ENCODE results near the gene NT5DC3. TPM values are rescaled to one million over a fixed set of nuclear protein-coding genes. Genes with fewer than 3 reads are reported as not detected.

NT5DC3 gene
- total and polyA plus RNA-seq, 2 donors (not counting 3 experiments of a cell fraction or from before 2014, with no cell fraction given) = 1.5 to 6.7 TPM

DNA sequence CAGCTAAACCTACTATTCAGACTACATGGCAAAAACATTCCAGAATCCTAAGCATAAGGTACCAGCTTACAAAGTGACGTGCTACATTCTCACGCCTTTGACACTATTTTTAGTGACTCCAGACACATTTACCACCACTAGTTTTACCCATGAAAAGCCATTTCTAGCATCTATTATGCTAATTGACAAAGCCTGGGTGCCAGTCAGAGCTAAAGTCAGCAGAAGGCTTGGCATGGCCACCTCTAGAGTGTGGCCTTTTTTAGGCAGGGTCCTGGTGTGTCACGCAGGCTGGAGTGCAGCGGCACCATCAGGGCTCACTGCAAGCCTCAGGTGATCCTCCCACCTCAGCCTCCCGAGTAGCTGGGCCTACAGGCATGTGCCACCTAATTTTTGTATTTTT lies 75.7 kb downstream of the NT5DC3 start:
- Histone ChIP-seq H3K4me1 (ENCODE audit: control insufficient read depth, extremely low read depth, insufficient read depth, low read length) (no peaks in the 10 kb centered on the region), H3K4me2 (ENCODE audit: insufficient read depth, low read length) (no peak overlapping the region), H3K36me3 (ENCODE audit: control insufficient read depth in 2 of 2, extremely low read depth in 1 of 2, insufficient read depth in 2 of 2, low read length in 2 of 2) (no peaks in the 10 kb centered on the region), H3K79me2 (ENCODE audit: control insufficient read depth, insufficient read depth, low read length) (no peaks in the 10 kb centered on the region), H3K27ac (ENCODE audit: insufficient read depth, low read depth, low read length) (no peak overlapping the region), H3K9me3 (replicated peaks; ENCODE audit: control insufficient read depth, insufficient read depth, low read length) (no peaks in the 10 kb centered on the region), H3K9me1 (replicated peaks; ENCODE audit: control insufficient read depth, extremely low read depth, insufficient read depth, low read length) (no peaks in the 10 kb centered on the region), H2AFZ (ENCODE audit: low read depth, low read length) (no peak overlapping the region), H4K20me1 (replicated peaks; ENCODE audit: control insufficient read depth, extremely low read depth, insufficient read depth, low read length) (no peaks in the 10 kb centered on the region), H3K9ac (replicated peaks; ENCODE audit: extremely low read depth, insufficient read depth, low read length) (no peak overlapping the region), H3K27me3 (ENCODE audit: control insufficient read depth in 2 of 2, insufficient read depth in 2 of 2, low read length in 2 of 2) (no peaks in the 10 kb centered on the region), H3K4me3 (replicated peaks in 1 of 3; ENCODE audit: insufficient read depth in 1 of 3, low read depth in 1 of 3, low read length in 3 of 3) (no peak overlapping the region)
- CTCF ChIA-PET = no interaction called here
- TF ChIP-seq EZH2 (IDR thresholded peaks at IDR 0.05; ENCODE audit: borderline replicate concordance, low read depth, low read length, severe bottlenecking) = no peak
- TF ChIP-seq GATA2 (IDR thresholded peaks at IDR 0.05; ENCODE audit: insufficient read depth, insufficient read length, low read depth, low read length) = no peak
- TF ChIP-seq, protein P1, sequence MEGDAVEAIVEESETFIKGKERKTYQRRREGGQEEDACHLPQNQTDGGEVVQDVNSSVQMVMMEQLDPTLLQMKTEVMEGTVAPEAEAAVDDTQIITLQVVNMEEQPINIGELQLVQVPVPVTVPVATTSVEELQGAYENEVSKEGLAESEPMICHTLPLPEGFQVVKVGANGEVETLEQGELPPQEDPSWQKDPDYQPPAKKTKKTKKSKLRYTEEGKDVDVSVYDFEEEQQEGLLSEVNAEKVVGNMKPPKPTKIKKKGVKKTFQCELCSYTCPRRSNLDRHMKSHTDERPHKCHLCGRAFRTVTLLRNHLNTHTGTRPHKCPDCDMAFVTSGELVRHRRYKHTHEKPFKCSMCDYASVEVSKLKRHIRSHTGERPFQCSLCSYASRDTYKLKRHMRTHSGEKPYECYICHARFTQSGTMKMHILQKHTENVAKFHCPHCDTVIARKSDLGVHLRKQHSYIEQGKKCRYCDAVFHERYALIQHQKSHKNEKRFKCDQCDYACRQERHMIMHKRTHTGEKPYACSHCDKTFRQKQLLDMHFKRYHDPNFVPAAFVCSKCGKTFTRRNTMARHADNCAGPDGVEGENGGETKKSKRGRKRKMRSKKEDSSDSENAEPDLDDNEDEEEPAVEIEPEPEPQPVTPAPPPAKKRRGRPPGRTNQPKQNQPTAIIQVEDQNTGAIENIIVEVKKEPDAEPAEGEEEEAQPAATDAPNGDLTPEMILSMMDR (IDR thresholded peaks at IDR 0.05; ENCODE audit: extremely low read depth in 1 of 2, insufficient read depth in 1 of 2, low read depth in 1 of 2, low read length in 2 of 2) = no peak
- no peak for TF ChIP-seq JUN (IDR thresholded peaks at IDR 0.05; ENCODE audit: borderline replicate concordance, insufficient read depth, insufficient read length, low read depth)
- no peak for TF ChIP-seq FOS (IDR thresholded peaks at IDR 0.05; ENCODE audit: borderline replicate concordance, insufficient read depth, low read length)
- TF ChIP-seq, protein P2, sequence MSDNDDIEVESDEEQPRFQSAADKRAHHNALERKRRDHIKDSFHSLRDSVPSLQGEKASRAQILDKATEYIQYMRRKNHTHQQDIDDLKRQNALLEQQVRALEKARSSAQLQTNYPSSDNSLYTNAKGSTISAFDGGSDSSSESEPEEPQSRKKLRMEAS (IDR thresholded peaks at IDR 0.05; ENCODE audit: insufficient read depth, insufficient read length) = no peak
- no peak for TF ChIP-seq POLR2A (IDR thresholded peaks at IDR 0.05; ENCODE audit: low read depth, low read length)
- TF ChIP-seq POLR2AphosphoS5 (IDR thresholded peaks at IDR 0.05; ENCODE audit: insufficient read depth, low read depth, low read length) = no peak
- no peak for TF ChIP-seq MYC (IDR thresholded peaks at IDR 0.05; ENCODE audit: low read depth, low read length)
- no TSS peak for BruUV-seq (replicated peaks)
- POLR2A ChIA-PET = no interaction called here
- DNase-seq (ENCODE audit: low read depth, low spot score) = no peak
- intact Hi-C loops (cut with micrococcal nuclease) = no loop called here
- no peak for FAIRE-seq
- dilution Hi-C loops (cut with MboI; ENCODE audit: extremely low pct_ligation_motif_present, low sequenced_read_pairs) = no loop called here

Data from endothelial cell of umbilical vein (primary cell).